ENCODE data around the gene WIPF2.

The WIPF2 gene

DNA sequence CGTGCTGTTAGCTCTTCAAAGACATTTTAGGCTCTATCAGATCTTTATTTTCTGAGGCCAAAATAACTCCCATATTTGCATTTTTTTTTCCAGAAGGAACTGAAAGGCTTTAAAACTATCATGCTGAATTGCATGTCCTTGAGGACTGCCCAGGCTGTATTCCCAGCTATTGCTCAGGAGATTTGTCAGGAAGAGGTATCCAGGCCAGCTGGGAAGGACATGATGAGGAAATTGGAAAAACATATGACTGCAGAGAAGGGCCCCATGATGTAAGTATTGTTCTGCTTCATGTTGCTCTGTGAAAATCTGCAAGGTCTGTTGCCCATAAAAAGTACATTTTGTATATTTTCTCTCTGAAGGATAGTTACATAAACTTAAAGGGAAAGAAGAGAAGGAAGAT, 74.3 kb downstream of the WIPF2 start:
- H3K4me1 ChIP-seq (ENCODE audit: control insufficient read depth in 2 of 2, insufficient read depth in 1 of 2, low read depth in 1 of 2, low read length in 2 of 2): peaks cover 0 to 2% of the 10 kb centered on the region in 2 donors

DNA sequence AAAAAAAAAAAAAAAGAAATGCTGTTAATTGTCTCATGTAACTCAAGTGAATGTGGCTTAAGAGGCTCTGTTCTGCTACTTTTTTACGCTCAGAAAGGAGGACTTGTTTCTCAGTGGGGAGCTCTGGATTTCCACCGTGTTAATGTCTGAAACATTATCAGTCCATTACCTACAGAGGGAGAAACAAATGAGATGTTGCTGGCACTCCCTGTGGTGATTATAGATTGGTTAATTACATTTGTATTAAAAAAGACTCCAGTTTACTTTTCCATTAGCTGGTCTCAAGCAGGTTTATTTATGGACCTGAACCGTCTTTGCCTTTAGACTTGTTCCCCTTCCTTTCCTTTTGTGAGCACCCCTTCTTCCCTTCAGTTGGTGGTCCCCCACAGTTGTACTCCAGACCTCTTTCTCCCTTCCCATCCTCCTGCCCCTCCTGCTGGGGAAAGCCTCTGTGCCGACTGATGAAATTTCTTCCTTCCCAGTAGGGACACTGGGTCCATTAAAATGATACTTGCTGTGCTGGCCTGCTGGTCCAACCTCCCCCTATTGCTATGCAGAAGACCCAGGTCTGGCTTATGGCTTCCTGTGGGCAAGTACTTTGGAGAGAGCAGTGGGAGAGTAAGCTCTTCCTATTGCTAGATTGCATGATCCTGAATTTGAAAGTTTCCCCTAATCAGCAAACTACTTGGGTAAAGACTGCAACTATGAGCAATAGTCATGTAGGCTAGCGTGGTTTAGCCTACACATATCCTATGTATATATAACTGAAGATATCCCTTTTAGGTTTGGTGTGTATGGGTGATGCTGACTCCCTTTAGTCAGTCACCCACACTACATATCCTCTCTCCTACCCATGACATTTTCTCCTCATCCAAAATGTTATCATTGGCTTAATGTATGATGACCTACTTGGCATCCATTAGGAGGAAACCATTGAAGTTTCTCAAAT, 76.7 kb downstream of the WIPF2 start:
- H4K8ac ChIP-seq (ENCODE audit: low read depth, low read length): no peak overlapping the region
- peaks cover 35 to 95% of the 10 kb centered on the region in 2 donors for H3K36me3 ChIP-seq (replicated peaks in 1 of 2; ENCODE audit: control insufficient read depth in 2 of 2, insufficient read depth in 2 of 2, low read length in 2 of 2)
- no peak overlapping the region for H3K14ac ChIP-seq (ENCODE audit: low read length)
- H3K27ac ChIP-seq (replicated peaks; ENCODE audit: low read length): no peak overlapping the region
- no peaks in the 10 kb centered on the region for H3K27me3 ChIP-seq (ENCODE audit: control insufficient read depth in 3 of 3, insufficient read depth in 3 of 3, low read depth in 1 of 3, low read length in 3 of 3)
- DNase-seq (ENCODE audit: low spot score): no peak
- H2BK12ac ChIP-seq (ENCODE audit: low read length): no peak overlapping the region
- no peak overlapping the region for H3K4me2 ChIP-seq (ENCODE audit: insufficient read depth, low read length, poor library complexity, severe bottlenecking)
- H2BK15ac ChIP-seq (ENCODE audit: low read length): no peak overlapping the region
- no peak overlapping the region for H3K4ac ChIP-seq (ENCODE audit: low read length)
- H3K23ac ChIP-seq (ENCODE audit: low read depth, low read length, poor library complexity): no peak overlapping the region
- no peak overlapping the region for H2AK5ac ChIP-seq (ENCODE audit: low read depth, low read length)
- no peak overlapping the region for H2BK120ac ChIP-seq (ENCODE audit: low read depth, low read length)
- H3K9me3 ChIP-seq (replicated peaks in 1 of 2; ENCODE audit: control insufficient read depth in 2 of 2, insufficient read depth in 1 of 2, low read depth in 1 of 2, low read length in 2 of 2): no peaks in the 10 kb centered on the region
- no peak overlapping the region for H3K4me3 ChIP-seq (ENCODE audit: low read length in 2 of 2)
- H3K79me1 ChIP-seq (ENCODE audit: low read depth, low read length): no peaks in the 10 kb centered on the region
- H4K91ac ChIP-seq (ENCODE audit: low read depth, low read length, poor library complexity): no peak overlapping the region
- H3K4me1 ChIP-seq (ENCODE audit: control insufficient read depth in 2 of 2, insufficient read depth in 1 of 2, low read depth in 1 of 2, low read length in 2 of 2): no peaks in the 10 kb centered on the region
- H2AFZ ChIP-seq (ENCODE audit: low read length): no peak overlapping the region
- H3K9ac ChIP-seq (ENCODE audit: low read depth, low read length, poor library complexity): no peak overlapping the region
- no peak overlapping the region for H2BK5ac ChIP-seq (ENCODE audit: low read length)
- no CpG with 5 or more reads among the region's 5 CpGs for WGBS, 2 donors (ENCODE audit: extremely low coverage in 2 of 2, insufficient read length in 2 of 2, insufficient replicate concordance in 1 of 2)
- no peak overlapping the region for H3K18ac ChIP-seq (ENCODE audit: low read length)

More for the DNA sequence above, 74.3 kb downstream of the WIPF2 start:
- no peak overlapping the region for H4K8ac ChIP-seq (ENCODE audit: low read depth, low read length)
- no peak overlapping the region for H2AK5ac ChIP-seq (ENCODE audit: low read depth, low read length)
- H2BK120ac ChIP-seq (ENCODE audit: low read depth, low read length): no peak overlapping the region
- no peak for DNase-seq (ENCODE audit: low spot score)
- no CpG with 5 or more reads among the region's 1 CpG for WGBS, 2 donors (ENCODE audit: extremely low coverage in 2 of 2, insufficient read length in 2 of 2, insufficient replicate concordance in 1 of 2)
- H3K18ac ChIP-seq (ENCODE audit: low read length): no peak overlapping the region
- no peaks in the 10 kb centered on the region for H3K79me1 ChIP-seq (ENCODE audit: low read depth, low read length)
- no peak overlapping the region for H3K4me2 ChIP-seq (ENCODE audit: insufficient read depth, low read length, poor library complexity, severe bottlenecking)
- H2BK15ac ChIP-seq (ENCODE audit: low read length): no peak overlapping the region
- no peak overlapping the region for H3K4me3 ChIP-seq (ENCODE audit: low read length in 2 of 2)
- no peaks in the 10 kb centered on the region for H3K27me3 ChIP-seq (ENCODE audit: control insufficient read depth in 3 of 3, insufficient read depth in 3 of 3, low read depth in 1 of 3, low read length in 3 of 3)
- peaks cover 30 to 91% of the 10 kb centered on the region in 2 donors for H3K36me3 ChIP-seq (replicated peaks in 1 of 2; ENCODE audit: control insufficient read depth in 2 of 2, insufficient read depth in 2 of 2, low read length in 2 of 2)
- no peak overlapping the region for H3K4ac ChIP-seq (ENCODE audit: low read length)
- no peak overlapping the region for H3K14ac ChIP-seq (ENCODE audit: low read length)
- H3K9me3 ChIP-seq (replicated peaks in 1 of 2; ENCODE audit: control insufficient read depth in 2 of 2, insufficient read depth in 1 of 2, low read depth in 1 of 2, low read length in 2 of 2): no peaks in the 10 kb centered on the region
- H3K23ac ChIP-seq (ENCODE audit: low read depth, low read length, poor library complexity): no peak overlapping the region
- H2BK5ac ChIP-seq (ENCODE audit: low read length): no peak overlapping the region
- H2AFZ ChIP-seq (ENCODE audit: low read length): no peak overlapping the region
- H2BK12ac ChIP-seq (ENCODE audit: low read length): no peak overlapping the region
- H3K9ac ChIP-seq (ENCODE audit: low read depth, low read length, poor library complexity): no peak overlapping the region
- no peak overlapping the region for H3K27ac ChIP-seq (replicated peaks; ENCODE audit: low read length)
- H4K91ac ChIP-seq (ENCODE audit: low read depth, low read length, poor library complexity): no peak overlapping the region

DNA sequence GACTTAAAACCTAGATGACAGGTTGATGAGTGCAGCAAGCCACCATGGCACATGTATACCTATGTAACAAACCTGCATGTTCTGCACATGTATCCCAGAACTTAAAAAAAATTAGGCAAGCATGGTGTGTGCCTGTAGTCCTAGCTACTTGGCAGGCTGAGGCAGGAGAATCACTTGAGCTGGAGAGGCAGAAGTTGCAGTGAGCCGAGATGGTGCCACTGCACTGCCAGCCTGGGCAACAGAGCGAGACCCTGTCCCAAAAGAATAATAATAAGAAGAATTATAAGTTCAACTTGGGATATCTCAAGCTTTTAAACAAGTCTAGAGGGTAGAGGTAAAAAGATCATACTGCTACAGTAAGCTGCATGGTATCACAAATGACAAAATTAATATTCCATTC, 78.4 kb downstream of the WIPF2 start:
- no peak overlapping the region for H3K4me3 ChIP-seq (ENCODE audit: low read length in 2 of 2)
- no peak overlapping the region for H3K23ac ChIP-seq (ENCODE audit: low read depth, low read length, poor library complexity)
- DNase-seq (ENCODE audit: low spot score): no peak
- no peak overlapping the region for H3K27ac ChIP-seq (replicated peaks; ENCODE audit: low read length)
- WGBS, 2 donors (ENCODE audit: extremely low coverage in 2 of 2, insufficient read length in 2 of 2, insufficient replicate concordance in 1 of 2): no CpG with 5 or more reads among the region's 2 CpGs
- no peak overlapping the region for H2BK120ac ChIP-seq (ENCODE audit: low read depth, low read length)
- no peak overlapping the region for H2AK5ac ChIP-seq (ENCODE audit: low read depth, low read length)
- no peaks in the 10 kb centered on the region for H3K4me1 ChIP-seq (ENCODE audit: control insufficient read depth in 2 of 2, insufficient read depth in 1 of 2, low read depth in 1 of 2, low read length in 2 of 2)
- no peaks in the 10 kb centered on the region for H3K27me3 ChIP-seq (ENCODE audit: control insufficient read depth in 3 of 3, insufficient read depth in 3 of 3, low read depth in 1 of 3, low read length in 3 of 3)
- H3K14ac ChIP-seq (ENCODE audit: low read length): no peak overlapping the region
- no peak overlapping the region for H2BK5ac ChIP-seq (ENCODE audit: low read length)
- H3K4me2 ChIP-seq (ENCODE audit: insufficient read depth, low read length, poor library complexity, severe bottlenecking): no peak overlapping the region
- no peak overlapping the region for H2BK12ac ChIP-seq (ENCODE audit: low read length)
- peaks cover 29 to 96% of the 10 kb centered on the region in 2 donors for H3K36me3 ChIP-seq (replicated peaks in 1 of 2; ENCODE audit: control insufficient read depth in 2 of 2, insufficient read depth in 2 of 2, low read length in 2 of 2)
- H3K9me3 ChIP-seq (replicated peaks in 1 of 2; ENCODE audit: control insufficient read depth in 2 of 2, insufficient read depth in 1 of 2, low read depth in 1 of 2, low read length in 2 of 2): no peaks in the 10 kb centered on the region
- H3K4ac ChIP-seq (ENCODE audit: low read length): no peak overlapping the region
- H2BK15ac ChIP-seq (ENCODE audit: low read length): no peak overlapping the region
- no peak overlapping the region for H2AFZ ChIP-seq (ENCODE audit: low read length)
- no peak overlapping the region for H3K18ac ChIP-seq (ENCODE audit: low read length)
- H4K8ac ChIP-seq (ENCODE audit: low read depth, low read length): no peak overlapping the region
- H3K9ac ChIP-seq (ENCODE audit: low read depth, low read length, poor library complexity): no peak overlapping the region
- H3K79me1 ChIP-seq (ENCODE audit: low read depth, low read length): no peaks in the 10 kb centered on the region
- H4K91ac ChIP-seq (ENCODE audit: low read depth, low read length, poor library complexity): no peak overlapping the region

DNA sequence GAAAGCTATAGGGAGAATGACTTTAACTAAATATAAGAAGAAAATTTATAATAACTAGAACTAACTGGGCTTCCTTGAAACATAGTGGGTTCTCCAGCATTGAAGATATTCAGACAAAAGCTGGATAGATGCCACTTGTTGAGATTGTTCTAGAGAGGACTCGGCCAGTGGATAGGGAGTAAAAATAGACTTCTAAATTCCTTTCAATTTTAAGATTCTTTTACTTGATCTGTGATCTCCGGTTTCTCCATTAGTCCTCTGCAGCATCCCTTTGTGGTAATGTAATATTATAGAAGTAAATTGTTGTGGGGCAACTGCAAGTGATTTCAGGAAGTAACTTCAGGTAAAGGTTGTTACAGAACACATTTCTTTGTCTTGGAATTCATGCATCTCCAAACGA, 79.6 kb downstream of the WIPF2 start:
- Histone ChIP-seq H2BK5ac (ENCODE audit: low read length) (no peak overlapping the region), H3K23ac (ENCODE audit: low read depth, low read length, poor library complexity) (no peak overlapping the region), H3K18ac (ENCODE audit: low read length) (no peak overlapping the region), H2AFZ (ENCODE audit: low read length) (no peak overlapping the region), H2AK5ac (ENCODE audit: low read depth, low read length) (no peak overlapping the region), H3K27me3 (ENCODE audit: control insufficient read depth in 3 of 3, insufficient read depth in 3 of 3, low read depth in 1 of 3, low read length in 3 of 3) (no peaks in the 10 kb centered on the region), H3K79me1 (ENCODE audit: low read depth, low read length) (no peaks in the 10 kb centered on the region), H3K9ac (ENCODE audit: low read depth, low read length, poor library complexity) (no peak overlapping the region), H3K36me3 (replicated peaks in 1 of 2; ENCODE audit: control insufficient read depth in 2 of 2, insufficient read depth in 2 of 2, low read length in 2 of 2) (peaks cover 35 to 98% of the 10 kb centered on the region in 2 donors), H3K14ac (ENCODE audit: low read length) (no peak overlapping the region), H3K4me2 (ENCODE audit: insufficient read depth, low read length, poor library complexity, severe bottlenecking) (no peak overlapping the region), H3K4ac (ENCODE audit: low read length) (no peak overlapping the region), H3K9me3 (replicated peaks in 1 of 2; ENCODE audit: control insufficient read depth in 2 of 2, insufficient read depth in 1 of 2, low read depth in 1 of 2, low read length in 2 of 2) (no peaks in the 10 kb centered on the region), H3K4me1 (ENCODE audit: control insufficient read depth in 2 of 2, insufficient read depth in 1 of 2, low read depth in 1 of 2, low read length in 2 of 2) (peaks cover 0 to 2% of the 10 kb centered on the region in 2 donors), H2BK120ac (ENCODE audit: low read depth, low read length) (no peak overlapping the region), H2BK15ac (ENCODE audit: low read length) (no peak overlapping the region), H2BK12ac (ENCODE audit: low read length) (no peak overlapping the region), H3K27ac (replicated peaks; ENCODE audit: low read length) (no peak overlapping the region), H4K8ac (ENCODE audit: low read depth, low read length) (no peak overlapping the region), H4K91ac (ENCODE audit: low read depth, low read length, poor library complexity) (no peak overlapping the region), H3K4me3 (ENCODE audit: low read length in 2 of 2) (no peak overlapping the region)
- no peak for DNase-seq (ENCODE audit: low spot score)
- WGBS, 2 donors (ENCODE audit: extremely low coverage in 2 of 2, insufficient read length in 2 of 2, insufficient replicate concordance in 1 of 2): no CpG with 5 or more reads among the region's 3 CpGs
